Activated CD4-positive, alpha-beta T cell treated with anti-CD3 and anti-CD28 coated beads, Interleukin-2, amount 10 ng/mL, durations not matched to agents 7 days and 5 days (primary cell): Measurements from ENCODE around the gene MTRR. TPM values are rescaled to one million over a fixed set of nuclear protein-coding genes. Genes with fewer than 3 reads are reported as not detected.

Experiments
- CTCF ChIA-PET: fragments of 350-600 bp; sonication (Branson Sonifier 250); formaldehyde crosslinking; loops from one replicate; lab custom pipeline; 2021; ENCODE audit warnings: antibody characterized with exemption; lab: Charles Lee
- POLR2A ChIA-PET: fragments of 350-600 bp; sonication (Branson Sonifier 250); formaldehyde crosslinking; loops from one replicate; lab custom pipeline; 2021; ENCODE audit warnings: antibody characterized with exemption; lab: Charles Lee
- DNase-seq: peaks from one replicate; pipeline ENCODE4 v3.0.0-alpha.2; 2020
- H3K27ac Mint-ChIP-seq: one replicate; pipeline ENCODE4 v1.8.0; 2021; ENCODE audit warnings: mild to moderate bottlenecking, moderate library complexity, mixed read lengths
- H3K27me3 Mint-ChIP-seq: one replicate; pipeline ENCODE4 v1.8.0; 2021; ENCODE audit warnings: mixed read lengths
- H3K36me3 Mint-ChIP-seq: one replicate; pipeline ENCODE4 v1.8.0; 2021; ENCODE audit warnings: low read depth, mixed read lengths
- H3K4me1 Mint-ChIP-seq: one replicate; pipeline ENCODE4 v1.8.0; 2021; ENCODE audit warnings: mixed read lengths
- H3K4me3 Mint-ChIP-seq: one replicate; pipeline ENCODE4 v1.8.0; 2021; ENCODE audit warnings: mild to moderate bottlenecking, moderate library complexity, mixed read lengths
- H3K9me3 Mint-ChIP-seq: one replicate; pipeline ENCODE4 v1.8.0; 2021; ENCODE audit warnings: mixed read lengths
- total RNA-seq, 2 experiments: library from RNA; stranded (reverse); gene quantifications; one replicate each; pipeline ENCODE4 v1.2.3, GENCODE V29; 2021

MTRR gene
- total RNA-seq, 2 experiments from 2014 or later = 53.5 to 56.5 TPM

GRCh38 chr5:7848296-7848695 is 20.7 kb upstream of the MTRR start:
- POLR2A ChIA-PET = no interaction called here
- no peaks in the 10 kb centered on the region for H3K36me3 Mint-ChIP-seq

DNA sequence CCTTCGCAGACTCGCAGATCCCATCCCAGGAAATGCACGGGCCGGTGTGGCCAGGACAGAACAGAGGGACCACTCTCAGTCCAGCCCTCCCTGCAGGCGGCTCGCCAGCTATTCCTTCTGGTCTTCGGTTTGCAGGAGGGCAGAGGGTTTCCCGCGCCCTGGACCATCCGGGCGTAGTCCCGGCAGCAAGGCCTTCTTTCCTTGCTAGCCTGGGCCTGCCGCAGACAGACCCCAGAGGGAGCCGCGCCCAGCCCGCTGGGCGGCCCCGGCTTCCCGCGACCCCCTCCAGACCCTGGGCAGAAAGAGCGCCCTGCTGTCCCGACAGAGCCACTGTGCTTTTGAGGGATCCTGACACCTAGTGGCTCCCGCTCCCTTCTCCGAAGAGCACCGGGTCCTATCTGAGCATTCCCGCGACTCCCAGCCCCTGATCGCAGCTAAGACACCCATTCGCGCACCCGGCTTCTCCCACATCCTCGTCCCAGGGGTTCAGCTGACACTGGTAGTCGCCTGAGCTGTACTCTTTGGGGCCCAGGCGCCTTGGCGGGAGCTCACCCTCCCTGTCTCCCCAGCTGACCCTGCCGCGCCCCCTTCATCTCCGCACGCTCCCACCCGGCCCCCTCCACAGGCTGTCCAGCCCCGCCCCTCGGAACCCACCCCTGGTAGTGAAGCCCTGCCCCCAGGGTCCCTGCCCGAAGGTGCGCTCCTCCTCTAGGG is 19.1 kb upstream of the MTRR start:
- peak overlapping the region; percentile 58 for H3K4me3 Mint-ChIP-seq
- DNase-seq = no peak
- POLR2A ChIA-PET = no interaction called here
- no peaks in the 10 kb centered on the region for H3K36me3 Mint-ChIP-seq
- peaks cover 34% of the 10 kb centered on the region for H3K27me3 Mint-ChIP-seq
- CTCF ChIA-PET = interaction anchor here (0.9 kb wide), 1 partner anchor 34 kb away, joined by 3 read pairs; no protein-coding TSS in a partner anchor
- H3K9me3 Mint-ChIP-seq = peaks cover 4% of the 10 kb centered on the region
- H3K4me1 Mint-ChIP-seq = peaks cover 20% of the 10 kb centered on the region
- H3K27ac Mint-ChIP-seq = no peak overlapping the region

More at GRCh38 chr5:7848296-7848695, 20.7 kb upstream of the MTRR start:
- CTCF ChIA-PET = interaction anchor here (0.6 to 1.5 kb wide), 2 partner anchors 25 to 1082 kb away, joined by 3 read pairs; no protein-coding TSS in a partner anchor
- Mint-ChIP-seq H3K27me3 (peaks cover 41% of the 10 kb centered on the region), H3K27ac (no peak overlapping the region), H3K4me1 (peaks cover 20% of the 10 kb centered on the region), H3K9me3 (peaks cover 4% of the 10 kb centered on the region), H3K4me3 (no peak overlapping the region)
- DNase-seq = no peak

- Mint-ChIP-seq H3K36me3 (no peaks in the 10 kb centered on the region), H3K4me3 (peak within 1 kb of the TSS; percentile 66), H3K9me3 (peaks cover 4% of the 10 kb centered on the region), H3K27me3 (peaks cover 31% of the 10 kb centered on the region), H3K27ac (no peak within 1 kb of the TSS), H3K4me1 (peaks cover 20% of the 10 kb centered on the region)
- CTCF ChIA-PET = interaction anchor here (1.0 kb wide), 1 partner anchor 10 kb away, joined by 3 read pairs; no protein-coding TSS in a partner anchor
- POLR2A ChIA-PET = no interaction called here
- DNase-seq = peak; percentile 33
These were observed 18.3 kb upstream of the MTRR start, which contains the start of gene CFAP90 for GRCh38 chr5:7850395-7851239. CFAP90 (minus strand) TSS chr5:7851133; CDS start chr5:7851021, 112 bp downstream.

DNA sequence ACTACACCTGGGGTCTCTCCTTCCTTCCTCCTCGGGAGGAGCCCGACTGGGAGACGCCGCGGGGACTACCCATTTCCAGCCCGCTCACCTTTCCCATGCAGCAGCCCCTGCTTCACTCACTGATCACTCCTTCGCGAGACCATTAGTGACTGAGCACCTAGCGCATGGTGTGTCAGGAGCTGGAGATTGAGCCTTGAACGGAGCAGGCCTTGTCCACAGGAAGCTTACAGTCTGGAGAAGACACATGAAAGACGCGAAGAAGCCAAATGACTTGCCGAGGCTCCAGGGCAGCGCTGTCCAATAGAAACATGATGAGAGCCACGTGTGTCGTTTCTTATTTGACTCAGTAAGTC is 17.7 kb upstream of the MTRR start:
- Mint-ChIP-seq H3K9me3 (peaks cover 4% of the 10 kb centered on the region), H3K27ac (no peak overlapping the region), H3K36me3 (no peaks in the 10 kb centered on the region), H3K4me1 (peaks cover 20% of the 10 kb centered on the region), H3K27me3 (peaks cover 28% of the 10 kb centered on the region), H3K4me3 (peak overlapping the region; percentile 66)
- ChIA-PET POLR2A (no interaction called here), CTCF (interaction anchor here (1.0 kb wide), 1 partner anchor 9 kb away, joined by 3 read pairs; no protein-coding TSS in a partner anchor)
- DNase-seq = no peak

DNA sequence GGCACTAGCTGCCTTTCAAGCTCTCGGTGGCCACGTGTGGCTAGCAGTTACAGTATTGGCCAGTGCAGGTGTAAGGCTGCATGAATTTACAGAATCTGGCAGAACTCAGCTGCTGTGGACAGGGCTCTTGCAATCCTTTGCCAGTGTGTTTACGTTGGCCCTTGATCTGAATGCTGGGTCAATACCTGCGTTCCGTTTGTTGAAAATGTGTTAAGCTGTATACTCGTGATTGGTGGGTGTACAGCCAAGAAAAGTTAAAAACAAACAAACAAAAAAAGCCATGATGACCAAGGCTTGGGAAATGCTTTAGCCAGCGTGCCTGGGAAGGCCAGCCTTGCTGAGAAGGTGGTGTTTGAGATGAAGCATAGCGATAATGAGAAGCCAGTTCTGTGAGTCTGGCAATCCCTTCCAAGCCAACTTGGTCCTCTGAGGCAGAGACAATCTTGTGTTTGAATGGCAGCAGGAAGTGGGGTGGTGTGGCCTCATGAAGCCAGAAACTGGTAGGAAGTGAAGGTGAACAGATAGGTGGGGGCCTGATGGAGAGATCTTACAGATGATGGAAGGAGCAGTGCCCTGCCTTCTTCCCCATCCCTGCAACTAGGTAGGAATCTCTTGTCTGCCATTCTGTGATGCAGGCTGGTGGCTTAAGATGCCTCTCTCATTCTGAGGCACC is 17.2 kb upstream of the MTRR start:
- Mint-ChIP-seq H3K27ac (no peak overlapping the region), H3K36me3 (no peaks in the 10 kb centered on the region), H3K9me3 (peaks cover 4% of the 10 kb centered on the region), H3K4me3 (peak overlapping the region; percentile 21), H3K27me3 (peaks cover 25% of the 10 kb centered on the region), H3K4me1 (peaks cover 21% of the 10 kb centered on the region)
- ChIA-PET POLR2A (no interaction called here), CTCF (interaction anchor here (1.0 kb wide), 1 partner anchor 9 kb away, joined by 3 read pairs; no protein-coding TSS in a partner anchor)
- peak; percentile 21 for DNase-seq

DNA sequence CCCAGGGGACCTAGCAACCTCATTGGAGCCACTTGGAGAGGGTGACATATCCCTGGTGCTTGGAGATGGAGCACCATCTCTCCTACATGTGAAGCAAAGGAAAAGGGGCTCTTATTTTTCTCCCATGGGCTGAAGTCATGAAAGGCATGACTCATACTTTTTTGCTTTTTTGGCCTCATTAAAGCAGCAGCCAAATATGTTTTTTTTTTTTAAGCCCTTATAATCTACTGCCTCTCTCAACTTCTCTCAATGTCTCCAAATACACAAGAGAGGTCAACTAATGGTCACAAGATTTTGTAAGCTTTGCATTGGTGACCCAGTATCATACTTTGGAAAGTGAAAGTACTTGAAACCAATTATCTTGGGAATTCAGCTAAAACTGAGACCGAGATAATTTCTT is 16.4 kb upstream of the MTRR start:
- POLR2A ChIA-PET = no interaction called here
- H3K36me3 Mint-ChIP-seq = no peaks in the 10 kb centered on the region
- peaks cover 25% of the 10 kb centered on the region for H3K27me3 Mint-ChIP-seq
- no peak for DNase-seq
- CTCF ChIA-PET = no interaction called here
- H3K4me1 Mint-ChIP-seq = peaks cover 27% of the 10 kb centered on the region
- no peak overlapping the region for H3K27ac Mint-ChIP-seq
- H3K9me3 Mint-ChIP-seq = peaks cover 4% of the 10 kb centered on the region
- H3K4me3 Mint-ChIP-seq = no peak overlapping the region

GRCh38 chr5:7852988-7853387 is 16.0 kb upstream of the MTRR start:
- Mint-ChIP-seq H3K36me3 (no peaks in the 10 kb centered on the region), H3K27ac (no peak overlapping the region), H3K4me3 (no peak overlapping the region), H3K4me1 (peaks cover 31% of the 10 kb centered on the region), H3K9me3 (peaks cover 4% of the 10 kb centered on the region), H3K27me3 (peaks cover 22% of the 10 kb centered on the region)
- ChIA-PET CTCF (no interaction called here), POLR2A (no interaction called here)
- no peak for DNase-seq

DNA sequence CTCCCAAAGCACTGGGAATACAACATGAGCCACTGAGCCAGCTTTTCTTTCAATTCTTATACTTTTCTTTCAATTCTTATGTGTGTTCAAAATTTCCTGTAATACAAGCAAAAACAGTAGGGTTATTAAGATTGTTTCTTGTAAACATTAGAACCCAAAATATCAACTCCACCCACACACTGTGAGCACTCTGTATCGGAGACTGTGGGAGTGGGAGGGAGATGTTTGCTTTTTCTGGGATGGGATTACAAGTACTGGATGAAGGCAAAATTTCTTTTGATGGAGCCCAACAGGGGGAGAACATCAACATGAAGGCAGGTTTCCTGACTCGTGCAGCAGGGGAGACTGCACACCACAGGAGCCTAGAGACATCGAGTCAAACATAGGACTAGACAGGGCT is 13.3 kb upstream of the MTRR start:
- Mint-ChIP-seq H3K4me1 (peaks cover 38% of the 10 kb centered on the region), H3K27ac (no peak overlapping the region), H3K4me3 (no peak overlapping the region), H3K27me3 (peaks cover 4% of the 10 kb centered on the region), H3K36me3 (peaks cover 11% of the 10 kb centered on the region), H3K9me3 (peaks cover 4% of the 10 kb centered on the region)
- DNase-seq = no peak
- POLR2A ChIA-PET = no interaction called here
- CTCF ChIA-PET = interaction anchor here (1.5 kb wide), 1 partner anchor 18 kb away, joined by 6 read pairs; no protein-coding TSS in a partner anchor

- CTCF ChIA-PET = interaction anchor here (0.8 to 1.5 kb wide), 3 partner anchors 13 to 25 kb away, joined by 3 to 6 read pairs (median 3); no protein-coding TSS in a partner anchor
- DNase-seq = peak; percentile 66
These were observed 12.1 kb upstream of the MTRR start for GRCh38 chr5:7856855-7857254.

DNA sequence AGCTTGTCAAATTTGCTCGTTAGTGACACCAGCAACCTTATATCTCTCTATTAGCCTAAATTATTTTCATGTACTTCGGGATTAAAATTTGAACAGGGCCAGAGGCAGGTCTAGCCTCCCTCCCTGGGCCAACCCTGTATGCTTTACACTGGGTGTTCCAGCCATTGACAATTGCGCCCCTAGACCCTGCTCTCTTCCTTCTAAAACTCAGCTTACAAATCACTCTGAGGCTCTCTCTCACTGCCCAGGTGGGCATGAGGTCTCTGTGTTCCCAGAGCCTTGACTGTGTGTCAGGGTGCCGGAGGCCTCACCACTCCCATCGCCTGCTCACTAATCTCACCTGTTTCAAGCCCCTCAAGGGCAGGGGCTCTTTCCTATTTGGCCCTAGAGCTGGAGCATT is 11.6 kb upstream of the MTRR start:
- Mint-ChIP-seq H3K4me1 (peaks cover 25% of the 10 kb centered on the region), H3K27ac (peak overlapping the region; percentile 84), H3K36me3 (peaks cover 22% of the 10 kb centered on the region), H3K9me3 (peaks cover 2% of the 10 kb centered on the region), H3K27me3 (peaks cover 2% of the 10 kb centered on the region), H3K4me3 (no peak overlapping the region)
- DNase-seq = no peak
- ChIA-PET CTCF (interaction anchor here (0.8 to 1.7 kb wide), 6 partner anchors 10 to 30 kb away, joined by 3 to 10 read pairs (median 4); no protein-coding TSS in a partner anchor), POLR2A (interaction anchor here (1.3 kb wide), 1 partner anchor 11 kb away, joined by 9 read pairs; the partner anchor contains the start of genes FASTKD3 and MTRR)

More at GRCh38 chr5:7856855-7857254, 12.1 kb upstream of the MTRR start:
- H3K4me3 Mint-ChIP-seq = no peak overlapping the region
- peaks cover 30% of the 10 kb centered on the region for H3K4me1 Mint-ChIP-seq
- peaks cover 2% of the 10 kb centered on the region for H3K27me3 Mint-ChIP-seq
- H3K27ac Mint-ChIP-seq = no peak overlapping the region
- H3K36me3 Mint-ChIP-seq = peaks cover 20% of the 10 kb centered on the region
- peaks cover 2% of the 10 kb centered on the region for H3K9me3 Mint-ChIP-seq
- POLR2A ChIA-PET = no interaction called here

DNA sequence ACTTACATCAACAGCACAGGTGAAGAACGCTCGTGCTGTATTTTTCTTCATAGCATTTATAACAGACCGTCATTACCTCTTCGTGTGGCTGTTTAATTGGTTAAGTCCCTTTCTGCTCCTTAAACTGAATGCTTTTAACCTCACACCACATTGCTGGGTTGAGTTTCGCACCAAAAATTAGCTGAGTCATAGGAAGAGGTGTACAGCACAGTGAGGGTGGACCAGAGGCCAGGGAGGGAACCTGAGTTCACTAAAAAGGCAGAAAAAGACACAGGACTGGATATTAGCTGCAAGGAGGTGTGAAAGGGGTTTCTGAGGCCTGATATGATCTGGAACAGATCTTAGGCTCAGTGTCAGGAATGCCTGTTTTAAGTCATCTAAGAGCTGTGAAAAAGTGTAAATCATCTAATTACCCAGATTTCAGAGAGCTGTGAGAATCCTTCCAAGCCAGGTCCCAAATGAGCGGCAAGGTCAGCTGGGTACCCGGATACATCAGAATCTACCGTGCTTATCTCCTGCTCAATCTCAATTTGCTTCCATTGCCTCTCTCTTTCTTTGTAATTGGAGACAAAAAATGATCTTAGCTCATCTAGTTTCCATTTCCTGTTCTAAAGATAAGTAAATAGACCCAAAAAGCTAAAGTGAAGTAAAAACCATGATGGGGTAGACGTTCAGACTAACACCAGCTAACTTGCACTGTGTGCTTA is 10.9 kb upstream of the MTRR start:
- H3K4me3 Mint-ChIP-seq = no peak overlapping the region
- DNase-seq = no peak
- ChIA-PET POLR2A (interaction anchor here (1.3 kb wide), 1 partner anchor 11 kb away, joined by 9 read pairs; the partner anchor contains the start of genes FASTKD3 and MTRR), CTCF (interaction anchor here (0.8 to 1.7 kb wide), 6 partner anchors 10 to 30 kb away, joined by 3 to 10 read pairs (median 4); partner anchors contain the start of genes FASTKD3 and MTRR)
- peak overlapping the region; percentile 84 for H3K27ac Mint-ChIP-seq
- peaks cover 21% of the 10 kb centered on the region for H3K4me1 Mint-ChIP-seq
- H3K36me3 Mint-ChIP-seq = peaks cover 24% of the 10 kb centered on the region
- H3K9me3 Mint-ChIP-seq = peaks cover 2% of the 10 kb centered on the region
- H3K27me3 Mint-ChIP-seq = peaks cover 2% of the 10 kb centered on the region
